WERI-Rb-1 (cell line): ENCODE data around the gene KDM6A.
"Not testable (repeated sequence)": the region's sequence is repeated elsewhere in the genome, so short reads cannot be mapped to it uniquely, and the experiment has no call there.

Experiments used
- DNase-seq: peaks from one replicate; pipeline ENCODE4 v3.0.0-alpha.2; 2020
- H3K27ac ChIP-seq: fragments of 250-450 bp; sonication (Bioruptor Pico); 2 replicates; pipeline ENCODE4 v1.5.1; 2020; ENCODE audit warnings: mild to moderate bottlenecking, moderate library complexity
- H3K27me3 ChIP-seq: fragments of 250-450 bp; sonication (Bioruptor Pico); 2 replicates; pipeline ENCODE4 v1.5.1; 2021; ENCODE audit warnings: mild to moderate bottlenecking, low read depth, moderate library complexity; ENCODE audit not compliant: insufficient read depth, severe bottlenecking
- H3K36me3 ChIP-seq: fragments of 250-450 bp; sonication (Bioruptor Pico); 2 replicates; pipeline ENCODE4 v1.5.1; 2020; ENCODE audit warnings: mild to moderate bottlenecking, moderate library complexity
- H3K4me3 ChIP-seq: 2 replicates; pipeline ENCODE4 v1.5.1; 2011; ENCODE audit warnings: low read depth, mild to moderate bottlenecking, control low read depth, low read length
- H3K9me3 ChIP-seq: fragments of 250-450 bp; sonication (Bioruptor Pico); 2 replicates; pipeline ENCODE4 v1.5.1; 2021; ENCODE audit warnings: mild to moderate bottlenecking, moderate library complexity; ENCODE audit not compliant: severe bottlenecking
- CTCF ChIP-seq: IDR thresholded peaks from 2 replicates; pipeline ENCODE4 v1.5.1; 2011; ENCODE audit warnings: low read depth, mild to moderate bottlenecking, control low read depth, inconsistent platforms, low read length

The KDM6A gene

GRCh38 chrX:44908827-44909226 lies 35.8 kb downstream of the KDM6A start:
- peaks cover 4% of the 10 kb centered on the region for H3K9me3 ChIP-seq
- H3K4me3 ChIP-seq = no peak overlapping the region
- no peak for DNase-seq
- peaks cover 5% of the 10 kb centered on the region; the same call in 1 of the 2 replicates for H3K36me3 ChIP-seq
- no peak for TF ChIP-seq CTCF
- no peak overlapping the region for H3K27ac ChIP-seq
- H3K27me3 ChIP-seq = no peaks in the 10 kb centered on the region

GRCh38 chrX:44910508-44910907 lies 37.5 kb downstream of the KDM6A start:
- not testable (repeated sequence) for H3K4me3 ChIP-seq, H3K9me3 ChIP-seq, H3K27me3 ChIP-seq, DNase-seq, H3K36me3 ChIP-seq, H3K27ac ChIP-seq

DNA sequence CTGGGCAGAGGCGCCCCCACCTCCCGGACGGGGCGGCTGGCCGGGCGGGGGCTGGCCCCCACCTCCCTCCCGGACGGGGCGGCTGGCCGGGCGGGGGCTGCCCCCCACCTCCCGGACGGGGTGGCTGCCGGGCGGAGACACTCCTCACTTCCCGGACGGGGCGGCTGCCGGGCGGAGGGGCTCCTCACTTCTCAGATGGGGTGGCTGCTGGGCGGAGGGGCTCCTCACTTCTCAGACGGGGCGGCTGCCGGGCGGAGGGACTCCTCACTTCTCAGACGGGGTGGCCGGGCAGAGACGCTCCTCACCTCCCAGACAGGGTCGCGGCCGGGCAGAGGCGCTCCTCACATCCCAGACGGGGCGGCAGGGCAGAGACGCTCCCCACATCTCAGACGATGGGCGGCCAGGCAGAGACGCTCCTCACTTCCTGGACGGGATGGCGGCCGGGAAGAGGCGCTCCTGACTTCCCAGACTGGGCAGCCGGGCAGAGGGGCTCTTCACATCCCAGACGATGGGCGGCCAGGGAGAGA lies 38.1 kb downstream of the KDM6A start:
- DNase-seq, H3K36me3 ChIP-seq, H3K27me3 ChIP-seq, H3K27ac ChIP-seq, H3K4me3 ChIP-seq, H3K9me3 ChIP-seq: not testable (repeated sequence)

GRCh38 chrX:44913656-44914531 lies 40.9 kb downstream of the KDM6A start:
- H3K27ac ChIP-seq = no peak overlapping the region
- H3K36me3 ChIP-seq = peaks cover 5% of the 10 kb centered on the region; the same call in 1 of the 2 replicates
- H3K4me3 ChIP-seq = no peak overlapping the region
- no peak for TF ChIP-seq CTCF
- no peak for DNase-seq
- H3K9me3 ChIP-seq = peaks cover 4% of the 10 kb centered on the region
- no peaks in the 10 kb centered on the region for H3K27me3 ChIP-seq

DNA sequence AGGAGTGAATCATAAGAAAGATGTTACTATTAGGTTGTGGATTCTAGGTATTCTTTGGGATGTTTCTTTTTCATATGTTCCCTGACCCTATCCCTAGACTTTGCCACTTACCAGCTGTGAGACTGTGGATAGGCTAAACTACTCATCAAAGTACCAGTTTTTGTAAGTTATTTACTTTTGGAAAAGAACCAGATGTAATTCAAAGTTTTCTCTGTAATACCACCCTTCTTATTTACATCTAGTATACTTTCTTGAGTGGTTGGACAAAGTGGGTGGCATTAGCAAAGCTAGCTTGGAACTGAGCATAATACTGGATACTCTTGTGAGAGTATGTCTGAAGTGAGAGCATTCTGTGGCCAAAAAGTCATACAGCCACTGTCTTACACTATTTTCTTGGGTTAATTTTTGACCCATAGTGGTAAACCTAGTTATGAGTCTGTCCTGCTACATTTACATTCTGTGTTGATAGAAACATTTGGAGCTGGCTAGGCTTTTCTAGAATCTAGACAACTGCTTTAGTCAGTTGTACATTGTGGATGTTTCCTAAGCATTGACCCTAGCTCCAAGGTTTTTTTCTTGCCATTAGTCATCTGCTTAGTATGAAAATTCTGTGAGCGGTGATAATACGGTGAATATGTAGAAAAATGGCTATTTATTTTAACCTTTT lies 41.7 kb downstream of the KDM6A start:
- TF ChIP-seq CTCF = no peak
- peaks cover 4% of the 10 kb centered on the region for H3K9me3 ChIP-seq

DNA sequence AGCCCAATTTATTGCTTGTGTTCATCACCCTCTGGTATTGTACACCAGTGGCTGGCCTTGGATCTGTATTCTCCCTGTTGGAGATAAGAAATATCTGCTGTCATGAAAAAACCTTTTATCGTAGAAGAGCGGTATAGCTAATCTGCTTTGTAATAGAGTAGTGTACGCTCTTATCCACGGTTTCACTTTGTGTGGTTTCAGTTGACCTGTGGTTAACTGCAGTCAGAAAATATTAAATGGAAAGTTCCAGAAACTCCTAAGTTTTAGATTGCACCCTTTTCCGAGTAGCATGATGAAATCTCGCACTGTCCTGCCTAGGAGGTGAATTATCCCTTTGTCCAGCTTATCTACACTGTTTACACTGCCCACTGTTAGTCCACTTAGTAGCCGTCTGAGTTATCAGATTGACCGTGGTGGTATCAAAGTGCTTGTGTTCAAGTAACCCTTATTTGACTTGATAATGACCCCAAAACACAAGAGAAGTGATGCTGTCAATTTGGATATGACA lies 42.4 kb downstream of the KDM6A start:
- peaks cover 4% of the 10 kb centered on the region for H3K9me3 ChIP-seq
- H3K27me3 ChIP-seq = no peaks in the 10 kb centered on the region
- H3K27ac ChIP-seq = no peak overlapping the region
- no peak for DNase-seq
- H3K36me3 ChIP-seq = peaks cover 5% of the 10 kb centered on the region; the same call in 1 of the 2 replicates
- no peak for TF ChIP-seq CTCF
- no peak overlapping the region for H3K4me3 ChIP-seq

More for the DNA sequence above, 41.7 kb downstream of the KDM6A start:
- Histone ChIP-seq H3K27ac (no peak overlapping the region), H3K4me3 (no peak overlapping the region), H3K36me3 (peaks cover 5% of the 10 kb centered on the region; the same call in 1 of the 2 replicates), H3K27me3 (no peaks in the 10 kb centered on the region)
- no peak for DNase-seq
